Activated CD4-positive, alpha-beta T cell treated with anti-CD3 and anti-CD28 coated beads, Interleukin-2, amount 50 U/mL, for 1 hour (primary cell): ENCODE measurements around the gene CDH13.

Experiments
- DNase-seq: peaks from one replicate; pipeline ENCODE4 v3.0.0-alpha.2; 2020

CDH13 gene

GRCh38 chr16:83599789-83600462 is 973.2 kb downstream of the CDH13 start:
- DNase-seq = no peak

- DNase-seq = no peak
Measured at GRCh38 chr16:83602761-83603722, 976.3 kb downstream of the CDH13 start.

- no peak for DNase-seq
Measured at GRCh38 chr16:83603723-83604570, 977.2 kb downstream of the CDH13 start.

GRCh38 chr16:83606486-83607030 is 979.8 kb downstream of the CDH13 start:
- no peak for DNase-seq

- no peak for DNase-seq
Measured at GRCh38 chr16:83609178-83609577, 982.4 kb downstream of the CDH13 start.

GRCh38 chr16:83615141-83615952 is 988.6 kb downstream of the CDH13 start:
- no peak for DNase-seq

GRCh38 chr16:83615953-83616350 is 989.2 kb downstream of the CDH13 start:
- no peak for DNase-seq

- no peak for DNase-seq
Measured at GRCh38 chr16:83619381-83620150, 992.8 kb downstream of the CDH13 start.

GRCh38 chr16:83622010-83622409 is 995.2 kb downstream of the CDH13 start:
- DNase-seq = no peak

GRCh38 chr16:83623091-83623730 is 996.4 kb downstream of the CDH13 start:
- DNase-seq = no peak

- DNase-seq = no peak
Measured at GRCh38 chr16:83623892-83624291, 997.1 kb downstream of the CDH13 start.

- no peak for DNase-seq
Measured at GRCh38 chr16:83624429-83625120, 997.8 kb downstream of the CDH13 start.

- DNase-seq = no peak
Measured at GRCh38 chr16:83626204-83626603, 999.4 kb downstream of the CDH13 start.

GRCh38 chr16:83626676-83627075 is 999.9 kb downstream of the CDH13 start:
- no peak for DNase-seq

GRCh38 chr16:83627996-83628395 is 1001.2 kb downstream of the CDH13 start:
- DNase-seq = no peak

- no peak for DNase-seq
Measured at GRCh38 chr16:83629426-83629825, 1002.7 kb downstream of the CDH13 start.

GRCh38 chr16:83629836-83630235 is 1003.1 kb downstream of the CDH13 start:
- DNase-seq = no peak

- no peak for DNase-seq
Measured at GRCh38 chr16:83630979-83631378, 1004.2 kb downstream of the CDH13 start.

GRCh38 chr16:83633286-83633685 is 1006.5 kb downstream of the CDH13 start:
- DNase-seq = no peak

- DNase-seq = no peak
Measured at GRCh38 chr16:83648347-83648746, 1021.6 kb downstream of the CDH13 start.
